Measurements from ENCODE around the gene CBX4. TPM values are rescaled to one million over a fixed set of nuclear protein-coding genes. Genes with fewer than 3 reads are reported as not detected.

Gene CBX4
- total and polyA plus RNA-seq, 2 donors (not counting 1 experiment from before 2014, with no cell fraction given), result 5.4 to 13.4 TPM

GRCh38 chr17:79785017-79785899 lies 54.0 kb downstream of the CBX4 start:
- no peak overlapping the region for H2AFZ ChIP-seq (ENCODE audit: low read length)
- no peaks in the 10 kb centered on the region for H3K4me1 ChIP-seq (ENCODE audit: control insufficient read depth, extremely low read depth, insufficient read depth, low read length)
- H4K20me1 ChIP-seq (ENCODE audit: control insufficient read depth, extremely low read depth, insufficient read depth, low read length), result no peaks in the 10 kb centered on the region
- no peak overlapping the region for H3K9ac ChIP-seq (ENCODE audit: insufficient read depth, low read length)
- no peak for TF ChIP-seq EZH2 (IDR thresholded peaks at IDR 0.05; ENCODE audit: low read length, missing control alignments)
- TF ChIP-seq CTCF (conservative IDR thresholded peaks at IDR 0.05 in 1 of 2, IDR thresholded peaks at IDR 0.05 in 1 of 2; ENCODE audit: low read depth in 1 of 2, low read length in 2 of 2), result no peak
- peaks cover 17% of the 10 kb centered on the region for H3K27me3 ChIP-seq (ENCODE audit: control insufficient read depth, insufficient read depth, low read length)
- no peaks in the 10 kb centered on the region for H3K9me3 ChIP-seq (ENCODE audit: control insufficient read depth, insufficient read depth, low read depth, low read length)
- no peak for DNase-seq (ENCODE audit: low read depth in 2 of 2)
- H3K4me2 ChIP-seq (ENCODE audit: extremely low read depth, insufficient read depth, low read length), result no peak overlapping the region
- no peaks in the 10 kb centered on the region for H3K79me2 ChIP-seq (ENCODE audit: control insufficient read depth, insufficient read depth, low read length)
- H3K27ac ChIP-seq (ENCODE audit: insufficient read depth, low read length), result no peak overlapping the region
- H3K4me3 ChIP-seq (replicated peaks in 1 of 4; ENCODE audit: control extremely low read depth in 1 of 4, insufficient read depth in 1 of 4, low read depth in 3 of 4, low read length in 4 of 4), result no peak overlapping the region
- peaks cover 1% of the 10 kb centered on the region for H3K36me3 ChIP-seq (ENCODE audit: control insufficient read depth, insufficient read depth, low read length)

DNA sequence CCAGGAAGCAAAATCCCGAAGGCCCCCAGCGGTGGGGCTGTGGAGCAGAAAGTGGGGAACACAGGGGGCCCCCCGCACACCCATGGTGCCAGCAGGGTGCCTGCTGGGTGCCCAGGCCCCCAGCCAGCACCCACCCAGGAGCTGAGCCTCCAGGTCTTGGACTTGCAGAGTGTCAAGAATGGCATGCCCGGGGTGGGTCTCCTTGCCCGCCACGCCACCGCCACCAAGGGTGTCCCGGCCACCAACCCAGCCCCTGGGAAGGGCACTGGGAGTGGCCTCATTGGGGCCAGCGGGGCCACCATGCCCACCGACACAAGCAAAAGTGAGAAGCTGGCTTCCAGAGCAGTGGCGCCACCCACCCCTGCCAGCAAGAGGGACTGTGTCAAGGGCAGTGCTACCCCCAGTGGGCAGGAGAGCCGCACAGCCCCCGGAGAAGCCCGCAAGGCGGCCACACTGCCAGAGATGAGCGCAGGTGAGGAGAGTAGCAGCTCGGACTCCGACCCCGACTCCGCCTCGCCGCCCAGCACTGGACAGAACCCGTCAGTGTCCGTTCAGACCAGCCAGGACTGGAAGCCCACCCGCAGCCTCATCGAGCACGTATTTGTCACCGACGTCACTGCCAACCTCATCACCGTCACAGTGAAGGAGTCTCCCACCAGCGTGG lies 54.8 kb downstream of the CBX4 start:
- Histone ChIP-seq H3K4me1 (ENCODE audit: control insufficient read depth, extremely low read depth, insufficient read depth, low read length) (no peaks in the 10 kb centered on the region), H3K9ac (ENCODE audit: insufficient read depth, low read length) (no peak overlapping the region), H3K27me3 (ENCODE audit: control insufficient read depth, insufficient read depth, low read length) (peaks cover 9% of the 10 kb centered on the region), H3K27ac (ENCODE audit: insufficient read depth, low read length) (no peak overlapping the region), H3K36me3 (ENCODE audit: control insufficient read depth, insufficient read depth, low read length) (peaks cover 1% of the 10 kb centered on the region), H3K4me3 (replicated peaks in 1 of 4; ENCODE audit: control extremely low read depth in 1 of 4, insufficient read depth in 1 of 4, low read depth in 3 of 4, low read length in 4 of 4) (no peak overlapping the region), H2AFZ (ENCODE audit: low read length) (no peak overlapping the region), H3K79me2 (ENCODE audit: control insufficient read depth, insufficient read depth, low read length) (no peaks in the 10 kb centered on the region), H3K9me3 (ENCODE audit: control insufficient read depth, insufficient read depth, low read depth, low read length) (no peaks in the 10 kb centered on the region), H3K4me2 (ENCODE audit: extremely low read depth, insufficient read depth, low read length) (no peak overlapping the region), H4K20me1 (ENCODE audit: control insufficient read depth, extremely low read depth, insufficient read depth, low read length) (no peaks in the 10 kb centered on the region)
- no peak for TF ChIP-seq CTCF (conservative IDR thresholded peaks at IDR 0.05 in 1 of 2, IDR thresholded peaks at IDR 0.05 in 1 of 2; ENCODE audit: low read depth in 1 of 2, low read length in 2 of 2)
- TF ChIP-seq EZH2 (IDR thresholded peaks at IDR 0.05; ENCODE audit: low read length, missing control alignments), result no peak
- no peak for DNase-seq (ENCODE audit: low read depth in 2 of 2)

DNA sequence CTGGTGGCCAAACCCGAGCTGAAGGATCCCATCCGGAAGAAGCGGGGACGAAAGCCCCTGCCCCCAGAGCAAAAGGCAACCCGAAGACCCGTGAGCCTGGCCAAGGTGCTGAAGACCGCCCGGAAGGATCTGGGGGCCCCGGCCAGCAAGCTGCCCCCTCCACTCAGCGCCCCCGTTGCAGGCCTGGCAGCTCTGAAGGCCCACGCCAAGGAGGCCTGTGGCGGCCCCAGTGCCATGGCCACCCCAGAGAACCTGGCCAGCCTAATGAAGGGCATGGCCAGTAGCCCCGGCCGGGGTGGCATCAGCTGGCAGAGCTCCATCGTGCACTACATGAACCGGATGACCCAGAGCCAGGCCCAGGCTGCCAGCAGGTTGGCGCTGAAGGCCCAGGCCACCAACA lies 55.3 kb downstream of the CBX4 start:
- H3K36me3 ChIP-seq (ENCODE audit: control insufficient read depth, insufficient read depth, low read length), result peaks cover 1% of the 10 kb centered on the region
- no peak overlapping the region for H3K9ac ChIP-seq (ENCODE audit: insufficient read depth, low read length)
- no peak overlapping the region for H2AFZ ChIP-seq (ENCODE audit: low read length)
- no peaks in the 10 kb centered on the region for H3K9me3 ChIP-seq (ENCODE audit: control insufficient read depth, insufficient read depth, low read depth, low read length)
- H3K4me3 ChIP-seq (replicated peaks in 1 of 4; ENCODE audit: control extremely low read depth in 1 of 4, insufficient read depth in 1 of 4, low read depth in 3 of 4, low read length in 4 of 4), result no peak overlapping the region
- DNase-seq (ENCODE audit: low read depth in 2 of 2), result no peak
- no peaks in the 10 kb centered on the region for H3K4me1 ChIP-seq (ENCODE audit: control insufficient read depth, extremely low read depth, insufficient read depth, low read length)
- H3K79me2 ChIP-seq (ENCODE audit: control insufficient read depth, insufficient read depth, low read length), result no peaks in the 10 kb centered on the region
- no peak overlapping the region for H3K4me2 ChIP-seq (ENCODE audit: extremely low read depth, insufficient read depth, low read length)
- H3K27ac ChIP-seq (ENCODE audit: insufficient read depth, low read length), result no peak overlapping the region
- H4K20me1 ChIP-seq (ENCODE audit: control insufficient read depth, extremely low read depth, insufficient read depth, low read length), result no peaks in the 10 kb centered on the region
- peaks cover 3% of the 10 kb centered on the region for H3K27me3 ChIP-seq (ENCODE audit: control insufficient read depth, insufficient read depth, low read length)
- TF ChIP-seq CTCF (conservative IDR thresholded peaks at IDR 0.05 in 1 of 2, IDR thresholded peaks at IDR 0.05 in 1 of 2; ENCODE audit: low read depth in 1 of 2, low read length in 2 of 2), result no peak
- no peak for TF ChIP-seq EZH2 (IDR thresholded peaks at IDR 0.05; ENCODE audit: low read length, missing control alignments)

Data from fibroblast of lung (primary cell).